Liver (tissue), 9 donors: ENCODE data around the gene KAT7. TPM values are rescaled to one million over a fixed set of nuclear protein-coding genes. Genes with fewer than 3 reads are reported as not detected.

Experiments used
- DNase-seq: peaks from one replicate; pipeline ENCODE4 v3.0.0-alpha.2; 2017; ENCODE audit warnings: low spot score
- H3K27ac ChIP-seq, 2 donors: one replicate each; pipeline ENCODE4 v1.7.0; 2013; ENCODE audit warnings: inconsistent platforms in 2 of 2, low read length in 2 of 2, control low read depth in 1 of 2, low read depth in 1 of 2, mild to moderate bottlenecking in 1 of 2
- H3K27me3 ChIP-seq, 4 donors: one replicate each; pipeline versions ENCODE4 v1.6.1 to v1.7.0; 2013; ENCODE audit warnings: low read length in 3 of 4, inconsistent platforms in 1 of 4, mild to moderate bottlenecking in 1 of 4, moderate library complexity in 1 of 4; ENCODE audit not compliant: control insufficient read depth in 4 of 4, insufficient read depth in 4 of 4
- H3K36me3 ChIP-seq, 4 donors: one replicate each; pipeline versions ENCODE4 v1.6.1 to v1.7.0; 2013; ENCODE audit warnings: low read length in 3 of 4, mild to moderate bottlenecking in 3 of 4, low read depth in 1 of 4, moderate library complexity in 1 of 4; ENCODE audit not compliant: control insufficient read depth in 4 of 4, insufficient read depth in 3 of 4
- H3K4me1 ChIP-seq, 4 donors: one replicate each; pipeline versions ENCODE4 v1.6.1 to v1.7.0; 2013; ENCODE audit warnings: low read length in 3 of 4, mild to moderate bottlenecking in 3 of 4, moderate library complexity in 1 of 4; ENCODE audit not compliant: control insufficient read depth in 4 of 4, insufficient read depth in 4 of 4
- H3K4me3 ChIP-seq, 3 donors: one replicate each; pipeline versions ENCODE4 v1.6.1 to v1.7.0; 2013; ENCODE audit warnings: low read length in 3 of 3, control low read depth in 1 of 3, low read depth in 1 of 3, mild to moderate bottlenecking in 1 of 3
- H3K9ac ChIP-seq, 2 donors: one replicate each; pipeline ENCODE4 v1.7.0; 2013; ENCODE audit warnings: low read length in 2 of 2, mild to moderate bottlenecking in 2 of 2, moderate library complexity in 2 of 2, control low read depth in 1 of 2, low read depth in 1 of 2
- H3K9me3 ChIP-seq, 4 donors: one replicate each; pipeline versions ENCODE4 v1.6.1 to v1.7.0; 2013; ENCODE audit warnings: low read length in 3 of 4; ENCODE audit not compliant: control insufficient read depth in 4 of 4
- ATF3 ChIP-seq: IDR thresholded peaks from 2 replicates; pipeline ENCODE4 v1.6.1; 2016; ENCODE audit warnings: antibody characterized with exemption
- CTCF ChIP-seq: fragments of 150-350 bp; IDR thresholded peaks from 2 replicates; pipeline ENCODE4 v1.5.1; 2017; ENCODE audit warnings: improper control_type of control experiment, low read depth, low read length; ENCODE audit not compliant: missing input control
- EGR1 ChIP-seq, 2 donors: IDR thresholded peaks; 2 replicates each; pipeline ENCODE4 v1.6.1; 2016 to 2018; ENCODE audit warnings: antibody characterized with exemption in 2 of 2, low read depth in 2 of 2
- FOXA1 ChIP-seq: IDR thresholded peaks from 2 replicates; pipeline ENCODE4 v1.6.1; 2016; ENCODE audit warnings: antibody characterized with exemption
- FOXA2 ChIP-seq: IDR thresholded peaks from 2 replicates; pipeline ENCODE4 v1.6.1; 2016; ENCODE audit warnings: antibody characterized with exemption
- GABPA ChIP-seq, 2 donors: IDR thresholded peaks in 1 of 2; conservative IDR thresholded peaks in 1 of 2; 2 replicates each; pipeline ENCODE4 v1.6.1; 2016; ENCODE audit warnings: antibody characterized with exemption in 2 of 2, mild to moderate bottlenecking in 1 of 2, moderate library complexity in 1 of 2
- HNF4A ChIP-seq, 2 donors: conservative IDR thresholded peaks; 2 replicates each; pipeline ENCODE4 v1.6.1; 2016; ENCODE audit warnings: antibody characterized with exemption in 2 of 2, mild to moderate bottlenecking in 2 of 2
- JUND ChIP-seq, 2 donors: IDR thresholded peaks; 2 replicates each; pipeline ENCODE4 v1.6.1; 2016; ENCODE audit warnings: antibody characterized with exemption in 2 of 2
- MAX ChIP-seq: IDR thresholded peaks from 2 replicates; pipeline ENCODE4 v1.6.1; 2016; ENCODE audit warnings: antibody characterized with exemption
- NR2F2 ChIP-seq: IDR thresholded peaks from 2 replicates; pipeline ENCODE4 v1.6.1; 2016; ENCODE audit warnings: antibody characterized with exemption
- RAD21 ChIP-seq, 2 donors: IDR thresholded peaks; 2 replicates each; pipeline ENCODE4 v1.6.1; 2016; ENCODE audit warnings: antibody characterized with exemption in 2 of 2, mild to moderate bottlenecking in 2 of 2
- REST ChIP-seq: IDR thresholded peaks from 2 replicates; pipeline ENCODE4 v1.6.1; 2016; ENCODE audit warnings: antibody characterized with exemption, mild to moderate bottlenecking
- RXRA ChIP-seq, 2 donors: IDR thresholded peaks; 2 replicates each; pipeline ENCODE4 v1.6.1; 2017 to 2018; ENCODE audit warnings: antibody characterized with exemption in 2 of 2, mild to moderate bottlenecking in 1 of 2
- SP1 ChIP-seq: IDR thresholded peaks from 2 replicates; pipeline ENCODE4 v1.6.1; 2018; ENCODE audit warnings: antibody characterized with exemption, mild to moderate bottlenecking
- TAF1 ChIP-seq: conservative IDR thresholded peaks from 2 replicates; pipeline ENCODE4 v1.6.1; 2016; ENCODE audit warnings: antibody characterized with exemption, mild to moderate bottlenecking
- YY1 ChIP-seq: IDR thresholded peaks from 2 replicates; pipeline ENCODE4 v1.6.1; 2016; ENCODE audit warnings: antibody characterized with exemption, mild to moderate bottlenecking
- ZBTB33 ChIP-seq: IDR thresholded peaks from 2 replicates; pipeline ENCODE4 v1.6.1; 2016; ENCODE audit warnings: antibody characterized with exemption
- WGBS: extraction: QIAGEN DNeasy Blood & Tissue Kit; methylation state at CpG from one replicate; pipeline ENCODE4 v1.1.7; 2013; 5-methylcytosine and 5-hydroxymethylcytosine counted together
- polyA plus RNA-seq, 2 donors: library from polyadenylated mRNA; stranded (reverse) in 1 of 2; unstranded in 1 of 2; fragments of 200-250 nt in 1 of 2; fragments of >200 nt in 1 of 2; fragmentation: Nextera tagmentation in 1 of 2; extraction: Ambion mirVana in 1 of 2; gene quantifications; one replicate each; pipeline versions ENCODE4 v1.2.1 to v1.2.3, GENCODE V29; 2013 to 2015
- total RNA-seq, 2 donors: library from RNA; depleted of rRNA; stranded (reverse); fragments of >200 nt; gene quantifications; one replicate each; pipeline ENCODE4 v1.2.3, GENCODE V29; 2014
- donor health status: healthy.
- donor health status: healthy.
- donor health status: healthy.
- donor health status: healthy.
- donor health status: healthy.

Gene KAT7
- total and polyA plus RNA-seq, 4 donors, result 6.1 to 24.2 (median 12.6) TPM

- Histone ChIP-seq H3K9ac (no peak overlapping the region), H3K9me3 (no peaks in the 10 kb centered on the region), H3K36me3 (peaks cover 3 to 74% (median 68%) of the 10 kb centered on the region in 4 donors), H3K4me3 (no peak overlapping the region), H3K27me3 (no peaks in the 10 kb centered on the region), H3K4me1 (no peaks in the 10 kb centered on the region), H3K27ac (no peak overlapping the region)
- 91% methylated on average over 2 of the region's 2 CpGs for WGBS
- TF ChIP-seq CTCF, result no peak
- no peak for TF ChIP-seq FOXA1
- TF ChIP-seq EGR1 (IDR thresholded peaks at IDR 0.05; ENCODE audit: low read depth in 2 of 2), result no peak
- DNase-seq, result no peak
These were observed 31.2 kb downstream of the KAT7 start for GRCh38 chr17:49819651-49820050.

- H3K4me1 ChIP-seq, result no peaks in the 10 kb centered on the region
- WGBS, result 89% methylated on average over 1 of the region's 1 CpG
These were observed 32.3 kb downstream of the KAT7 start for GRCh38 chr17:49820773-49821172.

GRCh38 chr17:49821466-49821865 is 33.0 kb downstream of the KAT7 start:
- Histone ChIP-seq H3K4me1 (no peaks in the 10 kb centered on the region), H3K36me3 (peaks cover 6 to 72% (median 67%) of the 10 kb centered on the region in 4 donors), H3K27me3 (no peaks in the 10 kb centered on the region), H3K9ac (no peak overlapping the region), H3K27ac (no peak overlapping the region), H3K4me3 (no peak overlapping the region), H3K9me3 (no peaks in the 10 kb centered on the region)
- TF ChIP-seq HNF4A (conservative IDR thresholded peaks at IDR 0.05) (no peak), FOXA2 (no peak), EGR1 (IDR thresholded peaks at IDR 0.05; ENCODE audit: low read depth in 2 of 2) (no peak), ATF3 (no peak), JUND (IDR thresholded peaks at IDR 0.05) (no peak), GABPA (IDR thresholded peaks at IDR 0.05 in 1 of 2, conservative IDR thresholded peaks at IDR 0.05 in 1 of 2) (no peak), ZBTB33 (no peak), TAF1 (no peak), YY1 (no peak), RAD21 (IDR thresholded peaks at IDR 0.05) (no peak), SP1 (no peak), MAX (no peak), REST (no peak)
- 92% methylated on average over 2 of the region's 2 CpGs for WGBS
- DNase-seq, result no peak

More at GRCh38 chr17:49820773-49821172, 32.3 kb downstream of the KAT7 start:
- Histone ChIP-seq H3K9me3 (no peaks in the 10 kb centered on the region), H3K27ac (no peak overlapping the region), H3K4me3 (no peak overlapping the region), H3K36me3 (peaks cover 3 to 70% (median 67%) of the 10 kb centered on the region in 4 donors), H3K27me3 (no peaks in the 10 kb centered on the region), H3K9ac (no peak overlapping the region)
- DNase-seq, result no peak
- TF ChIP-seq RXRA (IDR thresholded peaks at IDR 0.05) (no peak), NR2F2 (no peak), YY1 (no peak), FOXA2 (no peak), ATF3 (no peak)
